Mesenchymal stem cell (in vitro differentiated cells and primary cell): Measurements from ENCODE around the gene SLC28A1.

Experiments used
- DNase-seq: peaks from one replicate; pipeline ENCODE4 v3.0.0-alpha.2; 2013
- H2AFZ ChIP-seq: one replicate; pipeline ENCODE4 v1.6.1; 2013; ENCODE audit warnings: low read depth, mild to moderate bottlenecking, control low read depth, inconsistent platforms, low read length, moderate library complexity
- H2AK5ac ChIP-seq: 2 replicates; pipeline ENCODE4 v1.6.1; 2013; ENCODE audit warnings: low read length, moderate library complexity, mild to moderate bottlenecking, inconsistent platforms; ENCODE audit not compliant: severe bottlenecking
- H2BK120ac ChIP-seq: one replicate; pipeline ENCODE4 v1.6.1; 2013; ENCODE audit warnings: low read depth, mild to moderate bottlenecking, inconsistent platforms, low read length, moderate library complexity
- H2BK12ac ChIP-seq, 2 experiments: one replicate each; pipeline ENCODE4 v1.6.1; 2013; ENCODE audit warnings: inconsistent platforms in 2 of 2, low read length in 2 of 2, mild to moderate bottlenecking in 2 of 2, moderate library complexity in 2 of 2, control low read depth in 1 of 2
- H2BK15ac ChIP-seq: one replicate; pipeline ENCODE4 v1.6.1; 2013; ENCODE audit warnings: mild to moderate bottlenecking, low read depth, inconsistent platforms; ENCODE audit not compliant: poor library complexity, severe bottlenecking
- H2BK5ac ChIP-seq: 2 replicates; pipeline ENCODE4 v1.6.1; 2013; ENCODE audit warnings: low read depth, mild to moderate bottlenecking, low read length, control low read depth, inconsistent platforms; ENCODE audit not compliant: poor library complexity, severe bottlenecking
- H3K14ac ChIP-seq, 2 experiments: one replicate each; pipeline ENCODE4 v1.6.1; 2013; ENCODE audit warnings: inconsistent platforms in 2 of 2, low read length in 2 of 2, control low read depth in 1 of 2, mild to moderate bottlenecking in 1 of 2, moderate library complexity in 1 of 2
- H3K18ac ChIP-seq, 2 experiments: one replicate each; pipeline ENCODE4 v1.6.1; 2013; ENCODE audit warnings: inconsistent platforms in 2 of 2, low read length in 2 of 2, control low read depth in 1 of 2, low read depth in 1 of 2, mild to moderate bottlenecking in 1 of 2
- H3K23ac ChIP-seq, 2 experiments: one replicate each; pipeline ENCODE4 v1.6.1; 2013; ENCODE audit warnings: inconsistent platforms in 2 of 2, low read length in 2 of 2, mild to moderate bottlenecking in 2 of 2, moderate library complexity in 2 of 2, control low read depth in 1 of 2
- H3K27ac ChIP-seq: 2 replicates; pipeline ENCODE4 v1.5.1; 2013; ENCODE audit warnings: mild to moderate bottlenecking, moderate library complexity, low read length, control low read depth, inconsistent platforms; ENCODE audit not compliant: poor library complexity, severe bottlenecking
- H3K27me3 ChIP-seq, 2 experiments: 2 replicates each; pipeline versions ENCODE4 v1.6.1 to v1.7.0; 2013; ENCODE audit warnings: low read length in 2 of 2, mild to moderate bottlenecking in 2 of 2, moderate library complexity in 2 of 2, control low read depth in 1 of 2, inconsistent platforms in 1 of 2; ENCODE audit not compliant: control insufficient read depth in 1 of 2, insufficient read depth in 1 of 2
- H3K36me3 ChIP-seq, 2 experiments: 2 replicates each; pipeline versions ENCODE4 v1.6.1 to v1.7.0; 2013; ENCODE audit warnings: low read length in 2 of 2, control low read depth in 1 of 2, inconsistent platforms in 1 of 2, low read depth in 1 of 2, mild to moderate bottlenecking in 1 of 2; ENCODE audit not compliant: insufficient read depth in 2 of 2, control insufficient read depth in 1 of 2
- H3K4ac ChIP-seq, 2 experiments: one replicate each; pipeline ENCODE4 v1.6.1; 2013; ENCODE audit warnings: inconsistent platforms in 2 of 2, low read length in 2 of 2, mild to moderate bottlenecking in 2 of 2, moderate library complexity in 2 of 2, control low read depth in 1 of 2, low read depth in 1 of 2
- H3K4me1 ChIP-seq: 2 replicates; pipeline ENCODE4 v1.6.1; 2013; ENCODE audit warnings: low read depth, low read length, control low read depth; ENCODE audit not compliant: control insufficient read depth, insufficient read depth
- H3K4me2 ChIP-seq: 2 replicates; pipeline ENCODE4 v1.6.1; 2013; ENCODE audit warnings: low read length, mild to moderate bottlenecking, inconsistent platforms; ENCODE audit not compliant: poor library complexity, severe bottlenecking
- H3K4me3 ChIP-seq, 2 experiments: 2 replicates each; pipeline versions ENCODE4 v1.5.1 to v1.7.0; 2013; ENCODE audit warnings: low read length in 2 of 2, mild to moderate bottlenecking in 2 of 2, control low read depth in 1 of 2, low read depth in 1 of 2; ENCODE audit not compliant: insufficient read depth in 1 of 2
- H3K79me1 ChIP-seq: replicated peaks from 2 replicates; pipeline ENCODE4 v1.6.1; 2013; ENCODE audit warnings: mild to moderate bottlenecking, control low read depth, low read length, inconsistent platforms; ENCODE audit not compliant: poor library complexity, severe bottlenecking
- H3K9ac ChIP-seq: 2 replicates; pipeline ENCODE4 v1.7.0; 2013; ENCODE audit warnings: mild to moderate bottlenecking, low read length, moderate library complexity
- H3K9me3 ChIP-seq: 2 replicates; pipeline ENCODE4 v1.7.0; 2013; ENCODE audit warnings: mild to moderate bottlenecking, low read length; ENCODE audit not compliant: control insufficient read depth
- H4K8ac ChIP-seq: one replicate; pipeline ENCODE4 v1.6.1; 2013; ENCODE audit warnings: inconsistent platforms, mild to moderate bottlenecking, low read length, moderate library complexity
- H4K91ac ChIP-seq: one replicate; pipeline ENCODE4 v1.6.1; 2013; ENCODE audit warnings: mild to moderate bottlenecking, low read length, inconsistent platforms
- WGBS: methylation state at CpG from one replicate; pipeline ENCODE4 v1.1.7; 2013; ENCODE audit warnings: mixed read lengths; 5-methylcytosine and 5-hydroxymethylcytosine counted together

SLC28A1 gene

GRCh38 chr15:84859651-84860050, 24.8 kb upstream of the SLC28A1 start:
- H3K18ac ChIP-seq: no peak overlapping the region
- no peak overlapping the region for H3K14ac ChIP-seq
- no peaks in the 10 kb centered on the region for H3K36me3 ChIP-seq
- H2BK15ac ChIP-seq: no peak overlapping the region
- no peak overlapping the region for H3K23ac ChIP-seq
- H3K4ac ChIP-seq: no peak overlapping the region
- no peak overlapping the region for H3K4me2 ChIP-seq
- no peak overlapping the region for H3K9ac ChIP-seq
- H3K27me3 ChIP-seq: peaks cover 0 to 3% of the 10 kb centered on the region in 2 experiments
- no peak overlapping the region for H2AK5ac ChIP-seq
- no peak overlapping the region for H2BK5ac ChIP-seq
- H3K4me1 ChIP-seq: peaks cover 2% of the 10 kb centered on the region
- H3K27ac ChIP-seq: no peak overlapping the region
- H4K8ac ChIP-seq: no peak overlapping the region
- no peak overlapping the region for H2BK120ac ChIP-seq
- H4K91ac ChIP-seq: no peak overlapping the region
- H2AFZ ChIP-seq: no peak overlapping the region
- DNase-seq: no peak
- no peak overlapping the region for H2BK12ac ChIP-seq
- H3K9me3 ChIP-seq: no peaks in the 10 kb centered on the region
- no peaks in the 10 kb centered on the region for H3K79me1 ChIP-seq
- 94% methylated on average over 14 of the region's 15 CpGs for WGBS
- H3K4me3 ChIP-seq: no peak overlapping the region

GRCh38 chr15:84861781-84862180, 22.7 kb upstream of the SLC28A1 start:
- Histone ChIP-seq H2BK15ac (no peak overlapping the region), H2AFZ (no peak overlapping the region), H4K91ac (no peak overlapping the region)

GRCh38 chr15:84862214-84862975, 22.1 kb upstream of the SLC28A1 start:
- H2BK15ac ChIP-seq: no peak overlapping the region
- H2BK120ac ChIP-seq: no peak overlapping the region
- no peak for DNase-seq
- no peak overlapping the region for H3K27ac ChIP-seq
- H3K36me3 ChIP-seq: no peaks in the 10 kb centered on the region
- H3K4me1 ChIP-seq: peaks cover 2% of the 10 kb centered on the region
- H3K4me2 ChIP-seq: no peak overlapping the region
- H3K4me3 ChIP-seq: no peak overlapping the region
- no peak overlapping the region for H3K23ac ChIP-seq
- no peak overlapping the region for H3K18ac ChIP-seq
- no peak overlapping the region for H2AK5ac ChIP-seq
- H4K8ac ChIP-seq: no peak overlapping the region
- no peak overlapping the region for H2BK5ac ChIP-seq
- no peaks in the 10 kb centered on the region for H3K79me1 ChIP-seq
- peaks cover 0 to 3% of the 10 kb centered on the region in 2 experiments for H3K27me3 ChIP-seq
- H4K91ac ChIP-seq: no peak overlapping the region
- H3K9me3 ChIP-seq: no peaks in the 10 kb centered on the region
- no peak overlapping the region for H3K9ac ChIP-seq
- 95% methylated on average over 15 of the region's 17 CpGs for WGBS
- H3K4ac ChIP-seq: no peak overlapping the region
- no peak overlapping the region for H3K14ac ChIP-seq
- H2BK12ac ChIP-seq: no peak overlapping the region
- H2AFZ ChIP-seq: no peak overlapping the region

More at GRCh38 chr15:84861781-84862180, 22.7 kb upstream of the SLC28A1 start:
- Histone ChIP-seq H2BK120ac (no peak overlapping the region), H3K14ac (no peak overlapping the region), H2BK12ac (no peak overlapping the region), H3K9ac (no peak overlapping the region), H3K23ac (no peak overlapping the region), H3K4me1 (peaks cover 2% of the 10 kb centered on the region), H2BK5ac (no peak overlapping the region), H3K4ac (no peak overlapping the region), H3K36me3 (no peaks in the 10 kb centered on the region), H3K9me3 (no peaks in the 10 kb centered on the region), H3K18ac (no peak overlapping the region), H2AK5ac (no peak overlapping the region), H3K27me3 (peaks cover 0 to 3% of the 10 kb centered on the region in 2 experiments), H4K8ac (no peak overlapping the region), H3K27ac (no peak overlapping the region), H3K4me3 (no peak overlapping the region), H3K4me2 (no peak overlapping the region), H3K79me1 (no peaks in the 10 kb centered on the region)
- WGBS: 91% methylated on average over 1 of the region's 3 CpGs
- no peak for DNase-seq

DNA sequence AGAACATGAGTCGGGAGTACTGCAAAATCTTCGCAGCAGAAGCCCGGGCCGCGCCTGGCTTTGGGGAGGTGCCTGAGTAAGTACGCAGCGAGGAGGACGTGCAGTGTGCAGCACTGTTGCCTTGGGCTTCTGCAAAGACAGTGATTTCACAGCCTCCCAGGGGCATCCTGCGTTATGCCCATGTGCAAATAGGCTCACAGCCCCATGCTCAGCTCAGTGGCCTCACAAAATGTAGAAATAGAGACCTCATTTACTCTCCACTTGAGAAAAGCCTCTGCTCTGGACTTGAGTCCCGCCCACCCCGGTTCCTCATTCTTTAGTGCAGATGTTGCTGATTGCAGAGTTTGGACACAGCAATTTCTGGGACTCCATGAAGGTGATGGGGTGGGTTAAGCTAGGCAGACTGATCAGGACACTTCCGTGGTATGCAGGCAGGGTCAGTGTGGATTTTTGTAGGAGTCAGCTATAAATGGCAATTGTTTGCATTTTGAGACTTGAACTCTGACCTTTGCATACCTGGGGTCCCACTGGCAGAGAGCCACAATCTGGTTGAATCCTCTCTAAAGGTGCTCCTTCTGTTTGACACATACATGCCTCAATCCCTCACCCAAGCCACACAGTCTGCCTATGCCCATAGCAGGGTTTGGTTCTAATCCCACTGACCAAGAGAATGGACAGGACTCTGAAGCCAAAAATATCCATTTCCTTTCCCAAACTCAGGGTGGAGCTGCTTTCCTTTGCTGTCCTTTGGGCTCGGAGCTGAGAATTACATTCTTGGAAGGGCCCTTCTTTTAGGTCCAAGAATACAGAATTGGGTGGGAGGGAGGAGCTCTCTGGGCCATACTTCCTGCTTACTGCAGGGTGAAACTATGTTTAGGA, 20.7 kb upstream of the SLC28A1 start:
- peaks cover 0 to 3% of the 10 kb centered on the region in 2 experiments for H3K27me3 ChIP-seq
- H3K23ac ChIP-seq: no peak overlapping the region
- H4K91ac ChIP-seq: no peak overlapping the region
- H2AK5ac ChIP-seq: no peak overlapping the region
- 89% methylated on average over 12 of the region's 13 CpGs for WGBS
- DNase-seq: no peak
- no peak overlapping the region for H4K8ac ChIP-seq
- no peak overlapping the region for H2BK15ac ChIP-seq
- H3K18ac ChIP-seq: no peak overlapping the region
- no peak overlapping the region for H2BK120ac ChIP-seq
- H3K14ac ChIP-seq: peak overlapping the region in 1 of 2 experiments; percentile 18
- H2BK12ac ChIP-seq: no peak overlapping the region
- no peak overlapping the region for H3K27ac ChIP-seq
- no peaks in the 10 kb centered on the region for H3K79me1 ChIP-seq
- H3K4me1 ChIP-seq: peaks cover 2% of the 10 kb centered on the region
- peak overlapping the region in 1 of 2 experiments; percentile 25 for H3K4me3 ChIP-seq
- H3K4me2 ChIP-seq: no peak overlapping the region
- H3K9me3 ChIP-seq: no peaks in the 10 kb centered on the region
- no peak overlapping the region for H2BK5ac ChIP-seq
- H3K9ac ChIP-seq: peak overlapping the region; percentile 35
- no peak overlapping the region for H2AFZ ChIP-seq
- H3K36me3 ChIP-seq: peaks cover 0 to 3% of the 10 kb centered on the region in 2 experiments
- no peak overlapping the region for H3K4ac ChIP-seq
